Glutamatergic neuron (in vitro differentiated cells): Measurements from ENCODE around the gene NOS1AP. TPM values are rescaled to one million over a fixed set of nuclear protein-coding genes. Genes with fewer than 3 reads are reported as not detected.

ENCODE experiments used
- DNase-seq: peaks from one replicate; pipeline ENCODE4 v3.0.0; 2022
- H3K27ac Mint-ChIP-seq: one replicate; pipeline ENCODE4 v1.8.0; 2020; ENCODE audit warnings: mild to moderate bottlenecking, mixed read lengths, inconsistent platforms; ENCODE audit not compliant: unreplicated experiment
- H3K27me3 Mint-ChIP-seq: one replicate; pipeline ENCODE4 v1.8.0; 2020; ENCODE audit warnings: mild to moderate bottlenecking, moderate library complexity, mixed read lengths, inconsistent platforms; ENCODE audit not compliant: unreplicated experiment
- H3K36me3 Mint-ChIP-seq: one replicate; pipeline ENCODE4 v1.8.0; 2020; ENCODE audit warnings: mild to moderate bottlenecking, mixed read lengths, inconsistent platforms; ENCODE audit not compliant: unreplicated experiment
- H3K4me1 Mint-ChIP-seq: one replicate; pipeline ENCODE4 v1.8.0; 2020; ENCODE audit warnings: mild to moderate bottlenecking, low read depth, mixed read lengths, inconsistent platforms; ENCODE audit not compliant: unreplicated experiment
- H3K4me3 Mint-ChIP-seq: one replicate; pipeline ENCODE4 v1.8.0; 2020; ENCODE audit warnings: mild to moderate bottlenecking, mixed read lengths, inconsistent platforms; ENCODE audit not compliant: unreplicated experiment
- H3K9me3 Mint-ChIP-seq: one replicate; pipeline ENCODE4 v1.8.0; 2020; ENCODE audit warnings: mild to moderate bottlenecking, moderate library complexity, mixed read lengths, inconsistent platforms; ENCODE audit not compliant: unreplicated experiment
- CTCF ChIP-seq: fragments of 200-600 bp; sonication (generic); IDR thresholded peaks from one replicate; pipeline ENCODE4 v1.5.0; 2021; ENCODE audit not compliant: partially characterized antibody, unreplicated experiment
- total RNA-seq: library from RNA; stranded (reverse); fragmentation: NEBNext Ultra II Directional; extraction: Animal tissue kit (Norgen Biotek cat#: 25700); gene quantifications from one replicate; pipeline ENCODE4 v1.2.1, GENCODE V29; 2021; ENCODE audit not compliant: unreplicated experiment

Gene NOS1AP
- total RNA-seq, 1 donor from 2014 or later = 12.7 TPM

- no peaks in the 10 kb centered on the region for H3K27me3 Mint-ChIP-seq
- peak; percentile 73 for TF ChIP-seq CTCF
- no peak overlapping the region for H3K4me3 Mint-ChIP-seq
- peak; percentile 75 for DNase-seq
- no peaks in the 10 kb centered on the region for H3K36me3 Mint-ChIP-seq
- H3K27ac Mint-ChIP-seq = no peak overlapping the region
- no peaks in the 10 kb centered on the region for H3K9me3 Mint-ChIP-seq
- no peaks in the 10 kb centered on the region for H3K4me1 Mint-ChIP-seq
Observed at GRCh38 chr1:162056043-162056442, 13.4 kb upstream of the NOS1AP start.

GRCh38 chr1:162056579-162056978 lies 12.9 kb upstream of the NOS1AP start:
- Mint-ChIP-seq H3K4me1 (no peaks in the 10 kb centered on the region), H3K4me3 (no peak overlapping the region), H3K36me3 (no peaks in the 10 kb centered on the region), H3K27ac (no peak overlapping the region), H3K27me3 (no peaks in the 10 kb centered on the region), H3K9me3 (no peaks in the 10 kb centered on the region)
- TF ChIP-seq CTCF = no peak
- no peak for DNase-seq

- no peak overlapping the region for H3K4me3 Mint-ChIP-seq
- no peak for DNase-seq
- no peaks in the 10 kb centered on the region for H3K36me3 Mint-ChIP-seq
- no peak for TF ChIP-seq CTCF
- H3K4me1 Mint-ChIP-seq = peaks cover 12% of the 10 kb centered on the region
- no peak overlapping the region for H3K27ac Mint-ChIP-seq
- H3K27me3 Mint-ChIP-seq = no peaks in the 10 kb centered on the region
- H3K9me3 Mint-ChIP-seq = no peaks in the 10 kb centered on the region
Observed at GRCh38 chr1:162059721-162060120, 9.8 kb upstream of the NOS1AP start.

GRCh38 chr1:162060314-162060713 lies 9.2 kb upstream of the NOS1AP start:
- Mint-ChIP-seq H3K36me3 (no peaks in the 10 kb centered on the region), H3K27ac (no peak overlapping the region)
- no peak for DNase-seq

GRCh38 chr1:162062542-162063015 lies 6.9 kb upstream of the NOS1AP start:
- no peaks in the 10 kb centered on the region for H3K9me3 Mint-ChIP-seq
- peak overlapping the region; percentile 53 for H3K27ac Mint-ChIP-seq
- DNase-seq = peak; percentile 24
- H3K4me3 Mint-ChIP-seq = no peak overlapping the region
- H3K27me3 Mint-ChIP-seq = no peaks in the 10 kb centered on the region
- TF ChIP-seq CTCF = no peak
- peaks cover 12% of the 10 kb centered on the region for H3K4me1 Mint-ChIP-seq
- no peaks in the 10 kb centered on the region for H3K36me3 Mint-ChIP-seq

More at GRCh38 chr1:162060314-162060713, 9.2 kb upstream of the NOS1AP start:
- TF ChIP-seq CTCF = no peak
- peaks cover 12% of the 10 kb centered on the region for H3K4me1 Mint-ChIP-seq
- no peaks in the 10 kb centered on the region for H3K27me3 Mint-ChIP-seq
- H3K4me3 Mint-ChIP-seq = no peak overlapping the region
- no peaks in the 10 kb centered on the region for H3K9me3 Mint-ChIP-seq
